ENCODE data around the gene ANKS3.

Gene ANKS3

DNA sequence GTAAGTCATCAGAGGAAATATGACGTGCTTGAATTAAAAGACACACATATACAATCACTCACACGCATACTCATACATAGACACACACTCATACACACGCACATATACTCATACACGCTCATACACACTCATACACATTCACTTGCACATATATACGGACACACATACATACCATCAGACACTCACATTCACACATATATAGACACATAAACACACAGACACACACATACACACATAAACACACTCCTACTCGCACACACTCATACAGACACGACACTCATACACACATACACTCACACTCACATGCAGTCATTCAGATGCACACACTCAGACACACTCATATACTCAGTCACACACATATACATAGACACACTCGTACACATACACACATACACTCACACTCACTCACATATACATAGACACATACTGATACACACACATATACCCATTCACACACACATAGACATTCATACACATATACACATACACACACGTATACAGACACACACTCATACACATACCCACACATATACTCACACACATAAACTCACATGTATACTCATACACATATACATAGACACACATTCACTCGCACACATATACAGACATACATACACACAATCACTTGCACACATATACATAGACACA lies 65.6 kb downstream of the ANKS3 start:
- no peak for DNase-seq (ENCODE audit: low spot score)

DNA sequence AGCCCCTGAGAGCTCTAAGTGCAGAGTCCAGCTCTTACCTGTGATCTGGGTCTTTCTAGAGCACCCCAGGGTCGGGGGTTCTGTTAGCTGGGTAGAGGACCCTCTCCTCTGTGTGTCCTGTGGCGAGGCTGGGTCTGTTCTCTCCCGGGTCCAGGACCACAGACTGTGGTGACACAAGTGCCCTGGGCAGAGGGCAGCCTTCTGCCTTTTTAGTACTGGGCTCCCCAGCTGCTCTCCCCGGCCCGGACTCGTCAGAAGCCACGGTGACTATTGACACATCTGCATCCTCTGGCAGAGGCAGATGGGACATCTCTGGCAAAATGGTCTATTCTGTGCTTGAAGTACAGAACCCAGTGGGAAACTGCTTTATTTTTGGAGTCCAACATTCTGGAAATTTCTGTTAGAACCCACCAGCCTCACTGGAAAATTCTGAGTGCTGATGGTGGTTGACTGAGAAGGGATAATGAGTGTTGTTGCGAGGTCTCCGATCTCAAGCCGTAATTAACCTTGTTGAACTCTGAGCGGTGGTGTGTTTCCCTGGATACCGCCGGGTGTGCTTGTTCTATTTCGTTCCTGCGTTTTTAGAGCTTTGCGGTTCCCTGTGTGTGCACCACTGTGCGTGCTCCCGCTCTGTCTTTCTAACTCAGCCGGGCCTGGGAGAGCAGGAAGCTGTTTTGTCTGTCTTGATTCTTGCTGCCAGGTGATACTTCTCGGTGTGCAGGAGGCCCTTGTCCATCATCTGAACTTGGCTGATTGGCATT lies 66.7 kb downstream of the ANKS3 start:
- DNase-seq (ENCODE audit: low spot score): no peak

DNA sequence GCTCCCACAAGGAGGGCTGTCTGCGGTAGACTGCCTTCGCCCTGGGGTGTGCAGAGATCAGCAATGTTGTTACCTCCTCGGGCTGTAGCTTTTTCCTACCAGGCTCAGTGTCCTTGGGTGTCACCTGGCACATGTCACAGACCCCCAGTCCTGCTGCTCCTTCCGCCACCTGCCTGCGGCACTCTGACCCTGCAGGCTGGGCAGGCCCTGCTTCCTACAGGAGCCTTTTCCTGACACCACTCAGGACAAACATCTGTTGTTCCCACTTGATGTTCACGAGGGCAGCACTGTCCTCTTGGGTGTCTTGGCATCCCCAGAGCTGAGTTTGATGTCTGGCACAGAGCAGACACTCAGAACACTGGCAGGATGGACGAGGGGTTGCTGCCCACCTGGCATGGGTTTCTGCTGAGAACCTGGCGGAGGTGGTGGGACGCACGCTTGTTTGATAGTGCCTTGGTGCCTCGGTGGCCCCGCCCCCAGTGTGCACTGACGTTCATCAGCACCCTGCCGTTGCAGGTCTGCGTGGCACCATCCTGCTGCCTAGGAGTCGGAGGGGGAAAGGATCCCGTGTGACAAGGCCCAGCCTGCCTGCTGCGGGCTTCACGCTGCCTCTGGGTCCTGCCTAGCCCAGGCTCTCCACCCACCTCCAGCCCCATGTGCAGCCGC lies 67.4 kb downstream of the ANKS3 start:
- DNase-seq (ENCODE audit: low spot score): no peak

DNA sequence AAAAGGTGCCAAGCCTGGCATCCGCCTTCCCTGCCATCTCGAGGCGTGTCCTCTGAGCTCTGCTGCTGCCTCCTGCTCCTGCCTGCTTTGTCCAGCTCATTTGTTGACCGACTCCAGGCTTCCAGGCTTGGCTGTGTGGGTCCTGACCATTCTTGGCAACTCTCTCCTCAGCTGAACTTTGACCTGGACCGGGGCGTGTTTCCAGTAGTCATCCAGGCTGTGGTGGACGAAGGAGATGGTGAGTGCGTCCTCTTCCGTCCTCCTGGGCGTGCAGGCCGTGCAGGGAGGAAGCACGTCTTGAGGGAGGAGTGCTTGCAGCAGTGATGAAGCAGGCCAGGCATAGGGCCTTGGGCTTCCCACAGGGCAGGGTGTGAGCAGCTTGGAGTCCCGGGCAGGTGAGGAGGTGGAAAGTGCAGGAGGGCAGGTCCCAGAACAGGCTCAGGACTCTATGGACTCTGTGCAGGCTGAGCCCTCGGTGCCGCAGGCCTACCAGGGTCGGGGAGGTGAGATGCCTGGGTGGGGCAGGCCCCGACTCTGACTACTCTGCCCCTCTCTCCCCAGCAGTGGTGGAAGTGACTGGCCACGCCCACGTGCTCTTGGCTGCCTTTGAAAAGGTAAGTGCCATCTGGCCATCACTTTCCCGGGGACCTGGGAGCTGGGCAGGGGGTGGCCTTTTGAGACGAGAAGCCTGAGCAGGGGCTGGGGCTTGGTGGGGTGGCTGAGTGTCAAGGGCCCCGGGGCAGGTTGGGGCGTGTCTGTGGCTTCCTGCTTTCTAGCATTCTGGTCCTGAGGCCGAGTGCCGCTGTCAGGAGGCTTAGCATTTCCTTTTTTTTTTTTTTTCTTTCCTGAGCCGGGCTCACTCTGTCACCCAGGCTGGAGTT lies 69.3 kb downstream of the ANKS3 start:
- peak; percentile 63 for DNase-seq (ENCODE audit: low spot score)

DNA sequence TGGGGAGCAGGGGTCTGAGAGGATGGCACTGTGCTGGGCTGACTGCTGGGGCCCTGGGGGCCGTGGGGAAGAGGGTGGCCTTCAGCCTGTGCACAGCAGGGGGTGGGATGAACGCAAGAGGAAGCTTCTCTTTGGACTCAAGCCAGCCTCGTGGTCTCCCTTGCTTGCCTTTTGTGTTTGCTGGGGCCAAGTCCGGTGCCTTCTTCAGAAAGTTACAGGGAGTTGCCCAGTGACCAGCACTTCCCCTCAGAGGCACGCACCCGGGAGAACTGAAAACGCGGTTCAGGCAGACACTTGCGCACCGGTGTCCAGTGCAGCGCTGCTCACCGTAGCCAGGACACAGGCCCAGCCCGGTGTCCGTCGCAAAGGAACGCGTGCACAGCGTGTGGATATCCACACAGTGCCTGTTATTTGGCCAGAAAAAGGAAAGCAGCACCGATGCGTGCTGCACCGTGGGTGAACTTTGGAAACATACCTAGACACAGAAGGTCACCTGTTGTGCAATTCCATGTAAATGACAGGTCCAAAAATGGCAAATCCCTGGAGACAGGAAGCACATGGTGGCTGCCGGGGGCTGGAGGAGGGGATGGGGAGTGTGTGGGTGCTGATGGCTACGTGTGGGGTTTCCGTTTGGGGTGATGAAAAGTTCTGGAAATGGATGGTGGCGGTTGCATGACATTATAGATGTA lies 70.2 kb downstream of the ANKS3 start:
- peak; percentile 51 for DNase-seq (ENCODE audit: low spot score)

DNA sequence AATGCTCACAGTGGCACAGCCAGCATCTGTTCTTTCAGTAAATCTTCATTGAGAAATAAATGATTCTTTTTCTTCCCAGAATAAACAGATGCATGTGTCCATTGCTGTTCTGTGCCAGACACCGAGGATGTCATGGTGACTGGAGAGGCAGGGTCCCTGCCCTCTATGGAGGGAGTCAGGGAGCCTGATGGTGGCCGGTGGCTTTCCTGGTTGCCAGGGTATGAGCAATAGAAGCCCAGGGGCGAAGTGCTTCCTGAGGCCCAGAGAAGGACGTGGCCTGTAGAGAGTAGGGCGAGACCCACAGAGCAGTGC lies 70.7 kb downstream of the ANKS3 start:
- no peak for DNase-seq (ENCODE audit: low spot score)

DNA sequence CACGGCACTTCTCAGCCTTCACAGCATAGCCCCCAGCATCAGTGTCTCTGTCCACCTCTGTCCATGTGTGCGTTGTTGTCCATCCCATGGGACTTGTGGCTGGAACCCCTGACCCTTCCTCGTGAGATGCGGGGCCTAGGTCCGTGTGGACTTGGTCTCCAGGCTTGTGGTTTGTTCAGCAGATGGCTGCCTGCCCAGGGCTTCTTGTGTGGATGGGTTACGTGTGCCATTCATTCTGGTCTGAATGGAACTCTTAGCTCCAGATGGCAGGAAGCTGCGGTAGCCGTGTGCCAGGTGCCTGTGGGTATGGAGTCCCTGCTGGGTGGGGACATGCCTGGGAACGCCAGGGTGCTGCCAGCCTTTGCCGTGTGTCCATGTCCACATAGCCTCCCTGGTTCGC lies 72.4 kb downstream of the ANKS3 start:
- DNase-seq (ENCODE audit: low spot score): no peak

DNA sequence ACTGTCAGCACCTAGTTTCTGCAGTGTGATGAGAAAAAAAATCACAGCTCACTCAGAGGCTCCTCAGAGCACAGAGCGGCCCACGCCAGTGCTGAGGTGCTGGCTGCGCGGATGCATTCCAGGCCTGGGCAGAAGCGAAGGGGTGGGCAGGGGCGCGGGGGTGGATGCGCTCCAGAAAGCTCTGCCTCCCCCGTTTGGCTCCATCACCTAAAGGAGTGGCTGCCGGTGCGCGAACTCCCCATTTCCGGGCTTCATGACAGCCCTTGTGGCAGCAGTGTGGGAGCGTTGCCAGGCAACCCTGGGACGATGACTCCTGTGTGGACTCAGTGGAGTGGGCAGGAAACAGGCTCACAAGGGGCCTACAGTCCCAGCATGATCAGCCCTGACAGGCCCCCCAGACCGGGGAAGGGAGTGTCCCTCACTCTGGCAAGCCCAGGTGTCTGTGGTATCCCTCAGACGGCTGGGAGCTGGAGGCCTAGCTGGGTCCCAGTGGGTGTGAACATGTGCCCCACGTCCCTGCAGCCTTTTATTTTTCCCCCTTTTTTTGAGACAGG lies 73.5 kb downstream of the ANKS3 start:
- peak; percentile 92 for DNase-seq (ENCODE audit: low spot score)

DNA sequence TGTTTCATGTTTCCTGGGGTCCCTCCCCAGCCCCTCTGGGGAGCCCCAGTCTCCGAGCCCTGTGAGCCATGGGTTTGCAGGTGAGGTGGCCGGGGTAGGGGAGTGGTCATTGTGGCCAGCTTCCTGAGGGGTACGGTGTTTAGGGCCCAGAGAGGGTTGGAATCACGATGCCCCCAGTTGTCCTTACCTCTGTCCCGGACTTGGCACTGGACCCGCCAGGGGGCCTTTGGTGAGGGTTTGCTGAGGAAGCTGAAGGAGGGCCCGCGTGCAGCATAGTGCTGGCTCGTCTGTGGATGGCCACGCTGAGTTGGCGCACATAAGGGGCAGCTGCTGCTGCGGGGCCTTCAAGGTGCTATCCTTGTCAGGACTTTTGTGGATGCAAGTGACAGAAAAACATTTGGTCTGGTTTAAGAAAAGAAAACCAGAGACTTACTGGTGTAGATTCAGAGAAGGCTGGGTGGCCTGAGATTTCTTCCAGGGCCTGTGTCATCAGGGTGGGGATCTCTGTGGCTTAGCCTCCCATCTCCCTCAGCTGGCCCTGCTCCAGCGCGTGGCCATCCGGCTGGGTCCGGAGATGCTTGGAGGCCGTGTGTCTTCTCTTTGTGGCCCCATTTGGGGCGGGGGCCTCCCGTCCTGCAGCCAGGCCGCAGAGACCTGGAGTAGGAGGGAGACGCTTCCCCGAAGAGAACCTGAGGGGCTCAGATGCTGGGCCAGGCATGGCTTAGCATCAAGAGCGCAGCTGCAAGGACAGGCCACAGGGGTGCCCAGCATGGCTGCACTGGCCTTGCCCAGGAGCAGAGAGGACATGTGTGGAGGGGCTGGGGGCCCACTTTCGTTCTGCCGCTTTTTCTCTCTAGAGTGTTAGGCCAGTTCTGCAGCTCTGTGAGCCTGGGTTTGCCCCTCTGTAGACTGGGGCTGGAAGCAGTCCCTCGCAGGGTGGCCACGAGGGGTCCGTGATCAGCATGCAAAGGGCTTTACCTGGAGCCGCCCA lies 74.4 kb downstream of the ANKS3 start:
- no peak for DNase-seq (ENCODE audit: low spot score)

DNA sequence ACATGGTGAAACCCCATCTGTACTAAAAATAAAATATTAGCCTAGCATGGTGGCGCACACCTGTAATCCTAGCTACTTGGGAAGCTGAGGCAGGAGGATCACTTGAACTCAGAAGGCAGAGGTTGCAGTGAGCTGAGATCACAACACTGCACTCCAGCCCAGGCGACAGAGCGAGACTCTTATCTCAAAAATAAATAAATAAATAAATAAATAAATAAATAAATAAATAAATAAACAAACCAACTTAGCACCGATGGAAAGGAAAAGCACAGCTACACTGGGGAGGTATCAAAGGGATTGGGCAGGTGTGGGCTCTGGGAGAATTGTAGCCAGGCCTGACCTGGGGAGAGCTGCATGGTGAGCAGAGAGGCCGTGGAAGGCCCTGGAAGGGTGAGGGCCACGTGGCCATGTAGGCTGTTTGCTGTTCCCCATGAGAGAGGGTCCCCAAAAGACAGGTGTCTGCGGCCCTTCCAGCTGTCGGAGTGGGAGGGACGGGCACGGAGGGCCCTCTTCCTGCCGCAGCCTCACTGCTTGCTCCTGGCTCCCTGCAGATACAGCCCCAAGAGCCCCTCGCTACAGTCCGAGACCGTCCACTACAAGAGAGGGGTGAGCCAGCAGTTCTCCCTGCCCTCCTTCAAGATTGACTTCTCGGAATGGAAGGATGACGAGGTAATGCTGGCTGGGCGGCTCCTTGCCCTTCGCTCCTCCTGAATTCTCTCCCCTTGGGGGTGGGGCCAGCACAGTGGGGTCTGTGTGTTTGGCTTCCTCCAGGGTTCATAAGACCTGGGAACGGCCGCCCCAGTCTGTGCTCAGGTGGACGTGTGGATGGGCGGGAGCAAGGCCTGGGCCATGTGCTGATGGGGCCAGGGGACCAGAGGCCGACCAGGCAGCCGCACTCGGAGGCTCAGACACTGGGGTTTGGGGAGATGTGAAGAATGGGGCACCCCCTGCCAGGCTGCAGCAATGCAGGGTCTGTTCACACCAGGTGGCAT lies 77.1 kb downstream of the ANKS3 start:
- no peak for DNase-seq (ENCODE audit: low spot score)

DNA sequence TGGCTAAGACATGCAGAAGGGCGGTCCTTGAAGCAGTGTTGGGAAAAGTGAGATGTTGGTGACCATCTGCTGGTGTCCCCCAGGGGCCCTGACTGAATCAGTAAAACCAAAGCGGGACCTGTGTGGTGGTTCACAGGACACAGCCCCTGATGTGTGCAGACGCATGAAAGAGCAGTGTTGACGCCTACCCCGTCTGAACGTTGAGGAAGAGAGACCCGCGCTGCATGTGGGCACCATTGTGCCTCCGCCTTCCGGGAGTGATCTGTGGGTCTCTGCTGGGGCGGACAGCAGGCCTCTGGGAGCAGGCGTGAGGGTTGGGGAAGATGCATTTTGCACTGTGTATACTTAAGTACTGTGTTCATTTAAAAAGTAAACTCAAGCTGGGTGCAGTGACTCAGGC lies 77.8 kb downstream of the ANKS3 start:
- no peak for DNase-seq (ENCODE audit: low spot score)

DNA sequence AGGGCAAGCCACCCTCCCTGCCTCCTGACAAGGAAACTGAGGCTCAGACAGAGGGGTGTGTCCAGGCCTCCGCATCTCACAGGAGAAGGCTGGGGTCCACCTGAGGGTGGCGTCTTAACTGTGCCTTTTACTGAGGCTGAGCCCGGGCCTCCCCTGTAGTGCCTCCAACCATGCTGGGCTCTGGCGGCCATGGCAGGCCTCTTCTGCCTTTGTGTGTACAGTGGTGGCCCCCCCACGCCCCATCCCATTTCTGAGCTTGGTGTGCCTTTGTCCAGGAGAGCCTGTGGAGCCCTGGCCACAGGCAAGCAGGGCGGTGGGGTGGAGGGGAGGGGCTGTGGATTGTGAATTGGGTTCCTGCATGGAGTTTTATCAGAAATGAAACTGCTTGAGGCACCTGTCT lies 78.3 kb downstream of the ANKS3 start:
- DNase-seq (ENCODE audit: low spot score): no peak

DNA sequence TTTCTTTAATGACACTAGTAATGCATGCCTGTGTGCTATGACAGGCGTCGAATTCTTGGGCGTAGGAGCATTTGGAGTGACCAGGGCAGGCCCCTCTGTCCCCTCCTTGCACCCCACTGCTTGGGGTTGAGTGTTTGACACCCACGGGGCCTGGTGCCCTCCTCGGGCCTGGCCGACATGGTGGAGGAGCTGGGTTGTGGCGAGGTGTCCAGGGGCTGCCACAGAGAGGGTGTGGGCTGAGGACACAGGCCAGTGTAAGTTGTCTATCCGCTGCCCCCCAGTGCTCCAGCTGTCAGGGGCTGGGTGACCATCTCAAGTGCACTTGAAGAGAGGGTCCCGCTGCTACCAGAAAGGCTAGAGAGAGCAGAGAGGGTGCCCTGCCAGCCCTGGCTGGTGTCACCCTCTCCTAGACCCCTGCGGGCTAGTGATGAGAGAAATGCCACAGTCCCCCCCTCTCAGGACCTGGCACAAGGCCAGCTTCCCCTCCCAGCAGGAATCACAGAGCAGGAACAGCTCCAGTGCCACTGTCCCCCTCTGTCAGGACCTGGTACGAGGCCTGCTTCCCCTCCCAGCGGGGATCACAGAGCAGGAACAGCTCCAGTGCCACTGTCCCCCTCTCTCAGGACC lies 79.0 kb downstream of the ANKS3 start:
- no peak for DNase-seq (ENCODE audit: low spot score)

DNA sequence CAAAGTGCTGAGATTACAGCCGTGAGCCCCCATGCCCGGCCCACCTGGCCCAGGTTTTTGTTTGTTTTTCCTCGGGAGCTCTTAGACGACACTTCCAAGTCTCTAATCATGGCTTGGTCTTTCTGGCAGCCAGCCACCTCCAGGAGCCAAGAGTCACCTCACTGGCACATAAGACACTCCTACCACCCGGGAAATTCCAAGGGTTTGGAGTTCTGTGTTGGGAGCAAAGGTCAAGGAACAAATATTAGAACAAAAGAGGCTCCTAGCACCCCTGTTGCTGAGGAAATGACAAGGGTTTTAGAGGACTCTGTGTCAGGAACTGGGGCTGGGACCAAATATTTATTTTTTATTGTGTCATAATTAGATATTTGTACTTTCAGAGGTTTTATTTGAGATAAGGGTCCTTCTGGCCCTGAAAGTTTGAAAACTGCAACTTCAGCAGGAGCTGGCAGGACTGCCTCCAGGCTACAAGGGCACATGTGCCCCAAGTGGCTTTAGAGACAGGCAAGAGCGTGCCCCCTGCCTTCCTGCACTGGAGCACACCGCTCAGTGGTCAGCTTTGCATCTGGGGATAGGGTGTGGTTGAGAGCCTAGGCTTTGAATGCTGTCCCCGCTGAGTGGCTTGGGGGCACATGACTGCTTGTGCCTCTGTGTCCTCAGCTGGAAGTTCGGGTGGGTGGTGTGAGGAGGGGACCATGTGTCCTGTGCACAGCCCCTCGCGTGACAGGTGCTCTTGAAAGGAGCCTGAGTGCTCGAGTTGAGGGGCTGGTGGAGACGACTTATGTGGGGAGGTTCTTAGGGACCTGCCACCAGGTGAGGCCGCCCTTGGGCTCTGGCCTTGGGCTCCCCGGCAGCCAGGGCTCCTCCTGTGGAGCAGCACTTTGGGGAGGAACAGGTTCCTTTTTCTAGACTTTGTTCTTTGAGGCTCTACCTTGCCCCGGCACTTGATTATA lies 79.8 kb downstream of the ANKS3 start:
- DNase-seq (ENCODE audit: low spot score): peak; percentile 89

DNA sequence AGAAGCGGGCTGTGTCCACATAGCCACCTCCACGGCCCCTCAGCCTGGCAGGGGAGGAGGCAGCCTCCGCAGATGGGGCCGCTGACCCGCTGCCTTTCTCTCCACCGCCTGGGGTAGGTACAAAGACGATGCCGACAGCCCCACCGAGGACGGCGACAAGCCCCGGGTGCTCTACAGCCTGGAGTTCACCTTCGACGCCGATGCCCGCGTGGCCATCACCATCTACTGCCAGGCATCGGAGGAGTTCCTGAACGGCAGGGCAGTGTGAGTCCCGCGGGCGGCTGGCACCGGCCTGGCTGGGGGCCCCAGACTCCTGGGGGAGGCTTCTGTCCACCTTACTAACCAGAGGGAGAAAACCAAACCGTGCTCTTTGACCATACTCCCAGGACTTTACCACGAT lies 81.5 kb downstream of the ANKS3 start:
- DNase-seq (ENCODE audit: low spot score): no peak

DNA sequence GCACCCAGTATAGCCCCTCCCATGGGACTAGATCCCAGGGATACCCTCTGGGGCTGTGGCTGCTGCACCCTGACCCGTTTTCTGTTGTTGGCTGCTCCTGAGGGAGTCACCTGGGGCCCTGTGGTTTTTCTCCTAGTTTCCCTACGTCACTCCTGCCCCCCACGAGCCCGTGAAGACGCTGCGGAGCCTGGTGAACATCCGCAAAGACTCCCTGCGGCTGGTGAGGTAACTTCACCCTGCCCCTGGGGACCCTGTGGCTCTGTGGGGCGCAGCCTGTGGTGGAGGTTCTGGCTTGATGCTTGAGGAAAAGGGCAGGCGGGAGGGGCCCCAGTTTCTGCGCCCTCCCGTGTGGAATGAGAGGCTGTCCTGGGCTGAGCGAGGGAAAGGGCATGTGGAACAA lies 82.2 kb downstream of the ANKS3 start:
- DNase-seq (ENCODE audit: low spot score): no peak

DNA sequence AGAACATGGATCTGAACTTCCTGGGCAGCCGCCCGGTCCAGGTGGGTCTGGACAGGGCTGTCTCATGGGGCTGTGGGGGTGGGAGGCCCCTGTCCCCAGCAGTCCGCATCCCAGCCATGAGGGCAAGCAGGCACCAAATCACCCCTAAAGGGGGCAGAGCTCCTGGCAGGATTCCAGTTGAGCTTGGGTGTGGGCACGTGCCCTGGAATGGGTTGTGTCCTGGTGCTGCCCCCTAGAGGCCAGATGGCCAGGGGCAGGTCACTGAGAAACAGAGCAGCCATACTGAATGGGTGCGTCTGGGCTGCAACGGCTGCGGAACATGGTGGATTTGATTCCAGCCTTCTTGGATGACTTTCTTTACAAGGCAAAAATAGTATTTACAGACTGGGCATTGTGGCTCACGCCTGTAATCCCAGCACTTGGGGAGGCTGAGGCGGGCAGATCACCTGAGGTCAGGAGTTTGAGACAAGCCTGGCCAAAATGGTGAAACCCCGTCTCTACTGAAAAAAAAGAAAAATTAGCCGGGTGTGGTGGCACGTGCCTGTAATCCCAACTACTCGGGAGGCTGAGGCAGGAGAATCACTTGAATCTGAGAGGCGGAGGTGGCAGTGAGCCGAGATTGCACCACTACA lies 83.5 kb downstream of the ANKS3 start:
- peak; percentile 73 for DNase-seq (ENCODE audit: low spot score)
